K562 (cell line): ENCODE results near the gene CNIH1.

Experiments
- ETV6 ChIP-seq, 3 experiments: fragments of 150-350 bp in 1 of 3; sonication (generic) in 1 of 3; formaldehyde crosslinking in 1 of 3; IDR thresholded peaks; 2 replicates each; pipeline versions ENCODE4 v1.6.1 to v1.8.0; 2014 to 2022; ENCODE audit warnings: borderline replicate concordance in 2 of 3, low read depth in 2 of 3, antibody characterized with exemption in 1 of 3, low read length in 1 of 3, mild to moderate bottlenecking in 1 of 3, missing genetic modification reagents in 1 of 3
- FOXA1 ChIP-seq: fragments of 450-650 bp; IDR thresholded peaks from 2 replicates; pipeline ENCODE4 v1.6.1; 2016; ENCODE audit warnings: mild to moderate bottlenecking, borderline replicate concordance
- HDAC2 ChIP-seq: fragments of 450-650 bp; IDR thresholded peaks from 2 replicates; pipeline ENCODE4 v1.6.1; 2016; ENCODE audit warnings: mild to moderate bottlenecking
- POLR2AphosphoS5 ChIP-seq: IDR thresholded peaks from 2 replicates; pipeline ENCODE4 v1.6.1; 2011; ENCODE audit warnings: mild to moderate bottlenecking, low read depth, low read length, moderate library complexity; ENCODE audit not compliant: control insufficient read depth, insufficient read depth
- REST ChIP-seq, 2 experiments: fragments of 450-650 bp; formaldehyde crosslinking in 1 of 2; IDR thresholded peaks; 2 replicates each; pipeline versions ENCODE4 v1.4.0 to v1.6.1; 2014 to 2020; ENCODE audit warnings: mild to moderate bottlenecking in 2 of 2, borderline replicate concordance in 1 of 2, low read depth in 1 of 2
- SLC30A9 ChIP-seq: fragments of 250-450 bp; sonication (Bioruptor Pico); IDR thresholded peaks from 2 replicates; pipeline ENCODE4 v1.8.0; 2022; ENCODE audit warnings: mild to moderate bottlenecking, moderate library complexity
- TAF1 ChIP-seq: IDR thresholded peaks from 2 replicates; pipeline ENCODE4 v1.6.1; 2011; ENCODE audit warnings: mild to moderate bottlenecking, low read length, moderate library complexity; ENCODE audit not compliant: insufficient read depth, control insufficient read depth, severe bottlenecking; ENCODE audit errors: extremely low read depth
- TBP ChIP-seq: optimal IDR thresholded peaks from 2 replicates; pipeline ENCODE3; 2011; ENCODE audit warnings: low read depth, low read length, improper control_type of control experiment
- TEAD1 ChIP-seq, 2 experiments: fragments of 450-650 bp in 1 of 2; sonication (generic) in 1 of 2; formaldehyde crosslinking; IDR thresholded peaks; 2 replicates each; pipeline versions ENCODE4 v1.4.0 to v1.8.0; 2020 to 2022; ENCODE audit warnings: mild to moderate bottlenecking in 2 of 2, missing genetic modification reagents in 1 of 2
- ZNF133 ChIP-seq: fragments of 250-450 bp; sonication (Bioruptor Pico); IDR thresholded peaks from 2 replicates; pipeline ENCODE4 v1.4.0; 2020; ENCODE audit warnings: mild to moderate bottlenecking
- ZNF408 ChIP-seq: fragments of 250-450 bp; sonication (Bioruptor Pico); IDR thresholded peaks from 2 replicates; pipeline ENCODE4 v1.4.0; 2020; ENCODE audit warnings: low read depth, mild to moderate bottlenecking, moderate library complexity
- TF ChIP-seq, protein P1 (sequence below): sonication (generic); formaldehyde crosslinking; IDR thresholded peaks from 2 replicates; pipeline ENCODE4 v1.4.0; 2020; ENCODE audit warnings: mild to moderate bottlenecking, missing genetic modification reagents
- TF ChIP-seq, protein P2 (sequence below): fragments of 200-800 bp; sonication (Bioruptor generic); IDR thresholded peaks from 2 replicates; pipeline ENCODE4 v1.6.1; 2016; ENCODE audit warnings: missing genetic modification characterization, missing compliant biosample characterization
- TF ChIP-seq, protein P3 (sequence below), 2 experiments: fragments of 200-800 bp in 1 of 2; sonication (Bioruptor generic) in 1 of 2; sonication (generic) in 1 of 2; formaldehyde crosslinking in 1 of 2; IDR thresholded peaks in 1 of 2; conservative IDR thresholded peaks in 1 of 2; 2 replicates each; pipeline versions ENCODE4 v1.5.0 to v1.6.1; 2016 to 2020; ENCODE audit warnings: missing compliant biosample characterization in 1 of 2, missing genetic modification characterization in 1 of 2, missing genetic modification reagents in 1 of 2

DNA sequence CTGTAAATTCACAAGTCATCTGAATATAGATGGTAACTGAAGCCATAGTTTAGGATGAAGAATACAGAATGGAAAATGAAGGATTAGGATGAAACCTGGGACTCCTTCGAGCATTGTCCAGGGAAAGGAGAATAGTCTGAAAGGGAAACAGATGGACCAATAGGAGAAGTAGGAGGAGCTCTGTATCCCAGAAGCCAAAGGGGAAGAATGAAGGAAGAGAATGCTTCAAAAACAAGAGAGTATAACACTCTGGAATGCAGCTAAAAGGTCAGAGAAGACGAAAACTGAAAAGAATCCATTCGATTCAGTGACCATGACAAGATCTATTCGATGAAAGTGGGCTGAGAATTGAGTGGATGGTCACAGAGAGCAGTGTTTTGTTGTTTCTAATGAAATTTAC, 46.6 kb upstream of the CNIH1 start:
- TF ChIP-seq REST (IDR thresholded peaks at IDR 0.05; ENCODE audit: borderline replicate concordance), result no peak
- no peak for TF ChIP-seq REST (CRISPR knock-in tag; IDR thresholded peaks at IDR 0.05; ENCODE audit: low read depth)
- no peak for TF ChIP-seq FOXA1
- TF ChIP-seq, protein P1, sequence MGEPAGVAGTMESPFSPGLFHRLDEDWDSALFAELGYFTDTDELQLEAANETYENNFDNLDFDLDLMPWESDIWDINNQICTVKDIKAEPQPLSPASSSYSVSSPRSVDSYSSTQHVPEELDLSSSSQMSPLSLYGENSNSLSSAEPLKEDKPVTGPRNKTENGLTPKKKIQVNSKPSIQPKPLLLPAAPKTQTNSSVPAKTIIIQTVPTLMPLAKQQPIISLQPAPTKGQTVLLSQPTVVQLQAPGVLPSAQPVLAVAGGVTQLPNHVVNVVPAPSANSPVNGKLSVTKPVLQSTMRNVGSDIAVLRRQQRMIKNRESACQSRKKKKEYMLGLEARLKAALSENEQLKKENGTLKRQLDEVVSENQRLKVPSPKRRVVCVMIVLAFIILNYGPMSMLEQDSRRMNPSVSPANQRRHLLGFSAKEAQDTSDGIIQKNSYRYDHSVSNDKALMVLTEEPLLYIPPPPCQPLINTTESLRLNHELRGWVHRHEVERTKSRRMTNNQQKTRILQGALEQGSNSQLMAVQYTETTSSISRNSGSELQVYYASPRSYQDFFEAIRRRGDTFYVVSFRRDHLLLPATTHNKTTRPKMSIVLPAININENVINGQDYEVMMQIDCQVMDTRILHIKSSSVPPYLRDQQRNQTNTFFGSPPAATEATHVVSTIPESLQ, result no peak
- TF ChIP-seq ZNF133, result no peak
- TF ChIP-seq SLC30A9 (CRISPR knock-in tag), result no peak
- no peak for TF ChIP-seq POLR2AphosphoS5
- TF ChIP-seq HDAC2, result no peak
- no peak for TF ChIP-seq ETV6 (IDR thresholded peaks at IDR 0.05; ENCODE audit: borderline replicate concordance in 1 of 2, low read depth in 2 of 2, low read length in 1 of 2)
- TF ChIP-seq ETV6 (CRISPR knock-in tag; IDR thresholded peaks at IDR 0.05; ENCODE audit: borderline replicate concordance), result no peak
- TF ChIP-seq, protein P2, sequence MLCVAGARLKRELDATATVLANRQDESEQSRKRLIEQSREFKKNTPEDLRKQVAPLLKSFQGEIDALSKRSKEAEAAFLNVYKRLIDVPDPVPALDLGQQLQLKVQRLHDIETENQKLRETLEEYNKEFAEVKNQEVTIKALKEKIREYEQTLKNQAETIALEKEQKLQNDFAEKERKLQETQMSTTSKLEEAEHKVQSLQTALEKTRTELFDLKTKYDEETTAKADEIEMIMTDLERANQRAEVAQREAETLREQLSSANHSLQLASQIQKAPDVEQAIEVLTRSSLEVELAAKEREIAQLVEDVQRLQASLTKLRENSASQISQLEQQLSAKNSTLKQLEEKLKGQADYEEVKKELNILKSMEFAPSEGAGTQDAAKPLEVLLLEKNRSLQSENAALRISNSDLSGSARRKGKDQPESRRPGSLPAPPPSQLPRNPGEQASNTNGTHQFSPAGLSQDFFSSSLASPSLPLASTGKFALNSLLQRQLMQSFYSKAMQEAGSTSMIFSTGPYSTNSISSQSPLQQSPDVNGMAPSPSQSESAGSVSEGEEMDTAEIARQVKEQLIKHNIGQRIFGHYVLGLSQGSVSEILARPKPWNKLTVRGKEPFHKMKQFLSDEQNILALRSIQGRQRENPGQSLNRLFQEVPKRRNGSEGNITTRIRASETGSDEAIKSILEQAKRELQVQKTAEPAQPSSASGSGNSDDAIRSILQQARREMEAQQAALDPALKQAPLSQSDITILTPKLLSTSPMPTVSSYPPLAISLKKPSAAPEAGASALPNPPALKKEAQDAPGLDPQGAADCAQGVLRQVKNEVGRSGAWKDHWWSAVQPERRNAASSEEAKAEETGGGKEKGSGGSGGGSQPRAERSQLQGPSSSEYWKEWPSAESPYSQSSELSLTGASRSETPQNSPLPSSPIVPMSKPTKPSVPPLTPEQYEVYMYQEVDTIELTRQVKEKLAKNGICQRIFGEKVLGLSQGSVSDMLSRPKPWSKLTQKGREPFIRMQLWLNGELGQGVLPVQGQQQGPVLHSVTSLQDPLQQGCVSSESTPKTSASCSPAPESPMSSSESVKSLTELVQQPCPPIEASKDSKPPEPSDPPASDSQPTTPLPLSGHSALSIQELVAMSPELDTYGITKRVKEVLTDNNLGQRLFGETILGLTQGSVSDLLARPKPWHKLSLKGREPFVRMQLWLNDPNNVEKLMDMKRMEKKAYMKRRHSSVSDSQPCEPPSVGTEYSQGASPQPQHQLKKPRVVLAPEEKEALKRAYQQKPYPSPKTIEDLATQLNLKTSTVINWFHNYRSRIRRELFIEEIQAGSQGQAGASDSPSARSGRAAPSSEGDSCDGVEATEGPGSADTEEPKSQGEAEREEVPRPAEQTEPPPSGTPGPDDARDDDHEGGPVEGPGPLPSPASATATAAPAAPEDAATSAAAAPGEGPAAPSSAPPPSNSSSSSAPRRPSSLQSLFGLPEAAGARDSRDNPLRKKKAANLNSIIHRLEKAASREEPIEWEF (CRISPR knock-in tag), result no peak
- no peak for TF ChIP-seq TBP
- TF ChIP-seq, protein P3, sequence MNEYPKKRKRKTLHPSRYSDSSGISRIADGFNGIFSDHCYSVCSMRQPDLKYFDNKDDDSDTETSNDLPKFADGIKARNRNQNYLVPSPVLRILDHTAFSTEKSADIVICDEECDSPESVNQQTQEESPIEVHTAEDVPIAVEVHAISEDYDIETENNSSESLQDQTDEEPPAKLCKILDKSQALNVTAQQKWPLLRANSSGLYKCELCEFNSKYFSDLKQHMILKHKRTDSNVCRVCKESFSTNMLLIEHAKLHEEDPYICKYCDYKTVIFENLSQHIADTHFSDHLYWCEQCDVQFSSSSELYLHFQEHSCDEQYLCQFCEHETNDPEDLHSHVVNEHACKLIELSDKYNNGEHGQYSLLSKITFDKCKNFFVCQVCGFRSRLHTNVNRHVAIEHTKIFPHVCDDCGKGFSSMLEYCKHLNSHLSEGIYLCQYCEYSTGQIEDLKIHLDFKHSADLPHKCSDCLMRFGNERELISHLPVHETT (CRISPR knock-in tag; conservative IDR thresholded peaks at IDR 0.05 in 1 of 2, IDR thresholded peaks at IDR 0.05 in 1 of 2), result no peak
- TF ChIP-seq TAF1, result no peak
- TF ChIP-seq TEAD1 (CRISPR knock-in tag; IDR thresholded peaks at IDR 0.05), result no peak
- TF ChIP-seq ZNF408 (CRISPR knock-in tag), result no peak
